GM18502 (cell line): ENCODE measurements around the gene LGALS7B.

ENCODE experiments used
- ATAC-seq: cut with Tn5 transposase; IDR thresholded peaks from one replicate; pipeline ENCODE4 v1.9.1; 2021; ENCODE audit warnings: mild to moderate bottlenecking; ENCODE audit not compliant: unreplicated experiment, poor library complexity

LGALS7B gene

GRCh38 chr19:38839816-38840582 lies 51.0 kb downstream of the LGALS7B start:
- no peak for ATAC-seq

DNA sequence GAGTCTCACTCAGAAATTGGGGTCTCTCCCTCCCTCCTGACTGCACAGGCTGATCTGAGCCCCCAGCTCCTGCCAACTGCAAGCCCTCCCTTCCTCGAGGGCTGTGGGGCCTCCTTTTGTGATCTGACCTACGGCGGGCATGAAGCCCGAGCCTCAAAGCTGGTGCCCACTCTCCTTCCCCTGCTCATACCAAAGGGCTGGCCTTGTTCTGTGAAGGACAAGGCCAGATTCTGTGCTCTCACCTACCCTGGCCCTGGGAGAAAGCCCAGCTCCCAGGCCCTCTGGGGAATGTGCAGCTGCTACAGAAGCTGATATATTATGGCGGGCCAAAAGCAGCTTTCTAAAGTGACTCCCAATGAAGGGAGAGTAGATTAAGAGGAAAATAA lies 51.6 kb downstream of the LGALS7B start:
- no peak for ATAC-seq
